Raji (cell line): ENCODE measurements around the gene ALDH16A1.

Experiments used
- POLR2A ChIP-seq: IDR thresholded peaks from 2 replicates; pipeline ENCODE4 v1.6.1; 2011; ENCODE audit warnings: low read depth, low read length, control low read depth; ENCODE audit not compliant: insufficient read depth

Gene ALDH16A1

DNA sequence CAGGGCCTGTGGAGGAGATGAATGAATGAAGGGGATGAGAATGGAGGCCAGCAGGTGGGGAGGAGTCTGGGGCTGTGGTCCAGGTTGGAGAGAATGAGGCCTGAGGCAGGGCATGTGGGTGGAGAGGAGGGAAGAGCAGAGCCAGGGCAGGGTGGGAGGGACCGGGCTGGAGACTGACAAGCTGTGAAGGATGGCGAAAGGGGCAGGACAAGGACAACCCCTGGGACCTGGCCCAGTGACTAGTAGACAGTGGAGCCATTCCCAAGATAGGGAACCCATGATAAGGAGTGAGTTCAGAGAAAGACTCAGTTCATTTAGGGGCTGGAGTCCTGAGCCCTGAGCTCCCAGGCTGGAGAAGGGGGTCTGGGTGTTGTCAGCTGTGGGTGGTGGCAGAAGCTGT is 32.8 kb upstream of the ALDH16A1 start:
- no peak for TF ChIP-seq POLR2A

DNA sequence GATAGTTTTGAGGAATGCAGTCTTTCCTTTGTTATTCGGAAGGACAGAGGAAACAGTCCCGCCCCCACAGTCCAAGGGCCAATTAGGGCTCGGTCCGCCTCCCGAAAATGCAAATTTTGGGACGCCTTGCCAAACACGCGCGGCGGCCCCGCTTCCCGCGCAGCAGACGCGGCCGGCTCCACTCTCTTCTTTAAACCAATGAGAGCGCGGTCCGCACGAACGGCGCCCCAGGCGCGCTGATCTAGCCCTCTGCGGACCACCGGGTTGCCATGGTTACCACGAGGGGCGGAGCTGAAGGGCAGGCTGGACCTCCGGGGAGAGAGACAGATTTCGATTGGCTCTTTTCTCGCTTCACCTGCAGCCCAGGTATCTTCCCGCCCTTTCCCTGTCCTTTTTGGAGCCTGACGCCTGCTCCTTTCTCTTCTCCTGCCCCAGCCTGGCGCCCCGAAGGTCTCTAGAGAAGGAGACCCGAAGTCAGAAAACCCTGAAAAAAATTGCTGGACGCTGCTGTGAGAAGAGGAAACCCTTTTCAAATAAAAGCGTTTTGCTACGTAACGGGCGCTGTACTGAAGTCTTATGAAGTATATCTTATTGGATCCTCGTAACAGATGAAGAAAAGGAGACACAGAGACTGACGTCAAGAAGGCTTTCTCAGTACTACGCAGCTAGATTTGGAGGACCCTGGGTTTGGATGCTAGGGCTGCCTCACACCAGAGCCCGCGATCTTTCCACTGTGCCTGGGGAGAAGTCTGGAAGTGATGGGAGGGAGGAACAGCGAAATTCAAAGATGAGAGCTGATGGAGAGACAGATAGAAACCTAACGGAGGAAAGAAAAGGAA is 31.8 kb upstream of the ALDH16A1 start:
- TF ChIP-seq POLR2A: no peak

DNA sequence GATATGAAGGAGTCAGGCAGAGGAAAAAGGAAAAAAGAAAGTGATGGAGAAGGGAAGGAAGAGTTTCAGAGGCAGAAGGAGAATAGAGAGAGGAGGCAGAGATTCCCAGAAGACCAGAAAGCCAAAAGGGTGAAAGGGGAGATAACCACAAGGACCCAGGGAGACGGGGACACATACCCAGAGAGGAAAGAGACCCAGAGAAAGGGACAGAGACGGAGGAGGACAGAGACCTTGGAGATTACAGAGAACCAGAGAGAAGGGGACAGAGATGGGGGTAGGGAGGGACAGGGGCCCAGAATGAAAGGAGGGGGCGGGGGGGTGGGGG is 31.2 kb upstream of the ALDH16A1 start:
- no peak for TF ChIP-seq POLR2A

DNA sequence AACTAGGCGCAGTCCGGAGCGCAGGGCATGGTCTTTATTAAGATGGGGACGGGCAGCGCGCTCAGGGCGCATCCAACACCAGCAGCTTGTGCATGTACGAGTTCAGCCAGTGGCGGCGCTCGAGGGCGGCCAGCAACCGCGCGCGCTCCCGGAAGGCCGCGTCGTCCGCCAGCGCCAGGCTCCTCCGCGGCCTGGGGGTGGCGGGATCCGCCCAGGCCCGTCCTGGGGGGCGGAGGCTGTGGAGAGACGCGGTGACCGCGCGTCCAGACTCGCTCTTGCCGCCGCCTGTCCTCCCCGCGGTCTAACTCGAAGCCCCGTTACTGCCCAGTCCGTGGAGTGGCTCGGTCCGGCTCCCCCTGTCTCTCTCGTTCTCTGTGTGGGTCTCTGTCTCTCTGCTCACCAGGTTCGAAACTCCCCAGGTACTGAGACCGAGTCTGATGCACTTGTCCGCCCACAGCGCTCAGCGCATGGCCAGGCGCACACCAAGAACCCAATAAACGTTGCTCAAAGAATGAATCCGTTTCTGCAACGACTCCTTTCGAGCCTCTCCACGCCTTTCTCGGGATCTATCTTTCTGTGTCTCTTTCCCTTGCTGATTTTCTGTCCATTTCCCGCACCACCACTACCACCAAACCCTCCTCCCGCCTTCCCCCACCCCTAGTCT is 30.5 kb upstream of the ALDH16A1 start:
- no peak for TF ChIP-seq POLR2A

DNA sequence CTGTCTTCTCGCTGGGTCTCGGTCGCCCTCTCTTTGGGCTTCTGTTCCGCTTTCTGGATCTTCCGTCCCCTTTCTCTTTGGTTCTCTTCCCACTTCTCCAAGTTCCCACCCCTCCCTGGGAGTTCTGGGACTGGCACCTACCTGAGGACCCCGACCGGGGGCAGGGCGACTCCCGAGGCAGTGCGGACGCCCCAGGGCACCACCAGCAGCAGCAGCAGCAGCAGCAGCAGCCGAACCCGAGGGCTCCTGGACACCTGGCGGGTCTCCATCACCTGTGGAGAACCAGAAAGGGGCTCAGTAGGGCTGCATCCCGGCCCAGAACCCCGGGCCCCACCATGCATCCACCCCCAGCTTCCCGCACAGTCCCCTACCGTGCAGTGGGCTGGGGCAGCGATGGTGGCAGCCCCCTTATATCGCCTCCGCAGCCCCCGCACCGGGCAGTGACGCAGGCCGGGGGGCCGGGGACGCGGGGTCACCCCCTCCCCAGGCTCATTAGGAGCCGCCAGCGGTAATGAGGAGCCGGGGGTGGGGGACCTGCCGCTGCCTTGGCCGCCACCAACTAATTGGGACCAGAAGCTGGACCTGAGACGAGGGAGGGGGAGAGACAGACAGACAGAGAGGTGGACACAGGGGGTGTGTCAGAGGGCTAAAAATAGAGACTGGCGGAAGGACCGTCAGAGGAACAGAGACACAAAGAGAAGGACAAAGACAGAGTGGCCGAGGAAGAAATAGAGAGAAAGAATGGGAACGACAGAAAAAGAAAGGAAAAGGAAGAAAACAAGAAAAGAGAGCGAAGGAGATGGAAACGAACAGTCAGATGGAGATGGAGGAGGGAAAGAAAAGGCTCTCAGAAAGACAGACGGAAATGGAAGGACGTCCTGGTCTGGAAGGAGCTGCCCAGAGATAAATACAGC is 29.7 kb upstream of the ALDH16A1 start, which contains the start of gene PTH2:
Gene PTH2 (minus strand): TSS at position 371 of the 914 bp plus-strand sequence. CDS start 102 bp downstream, at position 269.
- no peak for TF ChIP-seq POLR2A

DNA sequence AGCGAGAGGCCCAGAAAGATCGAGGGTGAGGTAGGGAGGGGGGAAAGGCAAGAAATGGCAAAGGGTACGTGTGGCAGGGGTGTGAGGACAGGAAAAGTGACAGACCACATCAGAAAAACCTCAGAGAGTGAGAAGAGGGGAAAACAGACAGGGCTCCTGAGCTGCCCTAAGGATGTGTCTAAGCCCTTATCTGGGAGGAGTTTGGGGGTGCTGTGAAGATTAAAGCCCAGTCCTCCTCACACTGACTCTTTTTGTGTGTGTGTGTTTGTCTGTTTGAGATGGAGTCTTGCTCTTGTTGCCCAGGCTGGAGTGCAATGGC is 29.1 kb upstream of the ALDH16A1 start:
- no peak for TF ChIP-seq POLR2A

DNA sequence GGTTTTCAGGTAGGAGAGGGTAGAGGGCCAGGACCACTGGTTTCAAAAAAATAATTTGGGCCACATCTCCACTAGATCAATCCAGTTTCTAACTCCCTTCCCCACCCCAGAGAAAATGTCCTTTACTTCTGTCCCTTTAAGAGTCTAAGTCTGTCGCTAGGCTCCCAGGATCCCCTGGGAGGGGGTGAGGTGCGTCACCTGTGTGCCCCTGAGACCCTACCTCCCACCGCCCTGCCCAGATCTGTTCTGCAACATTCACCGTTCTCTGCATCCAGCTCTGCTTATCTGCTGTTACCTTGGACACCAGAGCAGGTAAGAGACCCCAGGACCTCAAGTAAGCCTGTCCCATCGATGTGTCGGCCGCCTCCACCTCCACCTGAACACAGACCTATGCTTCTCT is 27.8 kb upstream of the ALDH16A1 start, which contains the start of gene GFY:
Gene GFY (plus strand): TSS at position 211 of the 400 bp plus-strand sequence. CDS start 1,043 bp downstream, outside the sequence.
- TF ChIP-seq POLR2A: no peak

DNA sequence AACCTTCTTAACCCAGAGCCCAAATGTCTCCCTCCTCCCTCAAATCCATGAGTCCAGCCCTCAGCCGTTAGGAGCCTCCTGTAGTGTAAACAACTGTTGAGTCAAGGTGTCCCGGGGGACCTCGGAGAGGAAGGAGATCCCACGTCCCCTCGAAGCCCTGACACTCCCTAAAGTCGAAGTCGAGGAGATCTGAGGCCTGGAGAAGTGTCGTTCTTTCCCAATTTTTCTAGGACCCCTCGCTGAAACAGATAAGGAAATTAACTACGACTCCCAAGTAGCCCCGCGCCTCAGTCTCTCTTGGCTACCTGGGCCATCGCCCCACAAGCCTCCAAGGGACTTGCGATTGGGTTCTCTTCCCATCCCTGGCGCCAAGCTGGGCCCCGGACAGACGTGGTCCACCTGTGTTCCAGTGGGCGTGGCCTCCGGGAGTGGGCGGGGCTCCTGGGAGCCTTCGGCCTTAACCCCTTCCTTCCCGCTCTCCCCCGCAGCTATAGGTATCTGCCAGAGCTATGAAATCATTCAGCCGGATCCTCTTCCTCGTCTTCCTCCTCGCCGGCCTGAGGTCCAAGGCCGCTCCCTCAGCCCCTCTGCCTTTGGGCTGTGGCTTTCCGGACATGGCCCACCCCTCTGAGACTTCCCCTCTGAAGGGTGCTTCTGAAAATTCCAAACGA is 27.0 kb upstream of the ALDH16A1 start:
- TF ChIP-seq POLR2A: no peak

DNA sequence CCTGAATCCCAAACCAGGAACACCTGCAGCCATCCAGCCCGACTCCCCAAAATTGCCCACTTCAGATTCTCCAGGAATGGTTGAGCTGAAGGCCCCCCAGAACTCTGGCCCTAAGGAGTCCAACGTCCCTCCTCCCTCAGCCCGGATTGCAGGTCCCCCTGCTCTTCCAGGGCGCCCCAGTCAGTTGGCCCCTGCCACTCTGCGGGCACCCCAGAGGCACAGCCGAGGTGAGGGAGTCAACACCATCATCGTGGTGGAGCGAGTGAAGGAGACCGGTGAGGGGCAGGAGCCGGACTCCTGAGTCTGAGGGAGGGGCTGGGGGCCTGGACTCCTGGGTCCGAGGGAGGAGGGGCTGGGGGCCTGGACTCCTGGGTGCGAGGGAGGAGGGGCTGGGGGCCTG is 25.7 kb upstream of the ALDH16A1 start:
- no peak for TF ChIP-seq POLR2A

DNA sequence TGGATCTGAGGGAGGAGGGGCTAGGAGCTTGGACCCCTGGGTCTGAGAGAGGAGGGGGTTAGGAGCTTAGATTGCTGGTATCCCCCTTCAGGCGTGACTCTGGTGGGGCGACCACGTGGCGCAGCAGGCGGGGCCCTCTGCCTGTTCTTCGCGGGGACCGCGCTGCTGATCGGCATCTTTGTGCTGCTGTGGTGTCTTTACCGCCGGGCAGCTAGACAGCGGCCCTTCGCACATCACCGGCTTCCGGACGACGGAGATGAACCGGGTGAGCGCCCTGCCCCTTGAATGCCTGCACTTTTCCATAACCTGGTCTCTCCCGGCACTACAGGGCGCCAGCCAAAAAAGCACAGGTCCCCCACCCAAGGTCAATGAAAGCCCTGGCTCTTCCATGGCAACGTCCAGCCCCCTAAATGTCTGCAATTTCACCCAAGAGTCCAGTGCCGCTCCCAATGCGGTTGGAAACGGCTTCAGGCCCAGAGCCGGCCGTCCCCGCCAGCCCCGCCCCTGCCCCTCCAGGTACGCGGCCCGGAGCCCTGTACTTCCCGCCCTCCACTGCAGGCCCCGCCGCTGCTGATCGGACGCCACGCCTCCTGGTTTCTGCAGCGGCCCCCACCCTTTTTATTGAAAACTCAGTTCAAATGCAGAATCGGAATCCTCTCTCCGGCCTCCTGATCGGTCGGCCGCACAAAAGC is 25.0 kb upstream of the ALDH16A1 start:
- TF ChIP-seq POLR2A: no peak

DNA sequence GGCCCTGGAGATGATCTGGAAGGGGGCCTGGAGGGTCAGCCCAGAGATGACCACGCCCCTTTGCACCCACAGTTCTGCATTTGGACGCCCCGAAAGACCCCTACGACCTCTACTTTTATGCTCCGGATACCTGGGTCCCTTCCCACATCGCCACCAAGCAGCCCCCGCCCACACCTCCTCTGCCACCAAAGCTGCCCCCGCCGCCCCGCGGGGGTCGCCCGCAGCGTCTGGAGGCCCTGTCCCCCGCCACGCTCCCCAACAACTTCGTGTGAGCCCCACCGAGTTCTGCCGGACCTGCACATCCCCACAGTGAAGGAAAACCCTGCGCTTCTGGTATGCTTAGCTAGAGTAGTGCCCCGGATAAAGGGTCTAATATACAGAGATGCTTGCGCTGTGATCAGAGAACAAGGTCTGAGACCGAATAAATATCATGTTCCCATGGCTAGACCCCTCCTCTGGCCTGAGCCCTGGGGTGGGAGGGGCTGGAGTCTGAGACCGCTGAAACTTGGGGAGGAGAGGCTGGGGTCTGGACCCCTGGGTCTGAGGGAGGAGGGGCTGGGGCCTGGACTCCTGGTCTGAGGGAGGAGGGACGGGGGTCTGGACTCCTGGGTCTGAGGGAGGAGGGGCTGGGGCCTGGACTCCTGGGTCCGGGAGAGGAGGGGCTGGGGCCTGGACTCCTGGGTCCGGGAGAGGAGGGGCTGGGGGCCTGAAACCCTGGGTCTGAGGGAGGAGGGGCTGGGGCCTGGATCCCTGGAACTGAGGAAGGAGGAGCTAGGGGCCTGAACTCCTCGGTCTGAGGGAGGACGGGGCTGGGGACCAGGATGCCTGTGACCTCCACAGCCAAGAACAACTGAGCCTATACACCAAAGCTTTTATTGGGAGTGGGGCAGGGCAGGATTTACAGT is 24.2 kb upstream of the ALDH16A1 start:
- TF ChIP-seq POLR2A: no peak

DNA sequence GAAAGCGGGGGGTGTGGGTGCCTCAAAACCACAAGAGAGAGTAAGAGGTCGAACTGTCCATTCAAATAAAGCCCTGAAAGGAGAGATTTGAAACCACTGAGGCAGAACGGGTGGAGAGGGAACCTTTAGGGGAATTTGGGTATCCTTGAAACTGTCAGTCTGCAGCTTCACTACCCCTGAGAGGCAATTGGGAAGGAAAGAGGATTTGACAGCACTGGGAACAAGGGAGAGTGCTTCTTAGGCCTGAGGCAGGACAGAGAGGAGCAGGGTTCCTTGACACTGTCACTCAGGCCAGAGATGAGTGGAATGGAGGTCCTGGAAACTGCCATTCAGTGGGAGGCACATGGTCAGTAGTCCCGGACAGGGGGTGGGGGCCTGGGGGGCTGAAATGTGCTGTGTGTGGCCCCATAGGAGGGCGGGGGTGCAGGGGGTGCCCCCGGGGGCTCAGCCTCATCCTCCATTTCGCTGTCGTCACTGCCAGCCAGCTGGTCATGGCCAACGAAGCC is 22.8 kb upstream of the ALDH16A1 start:
- TF ChIP-seq POLR2A: no peak

DNA sequence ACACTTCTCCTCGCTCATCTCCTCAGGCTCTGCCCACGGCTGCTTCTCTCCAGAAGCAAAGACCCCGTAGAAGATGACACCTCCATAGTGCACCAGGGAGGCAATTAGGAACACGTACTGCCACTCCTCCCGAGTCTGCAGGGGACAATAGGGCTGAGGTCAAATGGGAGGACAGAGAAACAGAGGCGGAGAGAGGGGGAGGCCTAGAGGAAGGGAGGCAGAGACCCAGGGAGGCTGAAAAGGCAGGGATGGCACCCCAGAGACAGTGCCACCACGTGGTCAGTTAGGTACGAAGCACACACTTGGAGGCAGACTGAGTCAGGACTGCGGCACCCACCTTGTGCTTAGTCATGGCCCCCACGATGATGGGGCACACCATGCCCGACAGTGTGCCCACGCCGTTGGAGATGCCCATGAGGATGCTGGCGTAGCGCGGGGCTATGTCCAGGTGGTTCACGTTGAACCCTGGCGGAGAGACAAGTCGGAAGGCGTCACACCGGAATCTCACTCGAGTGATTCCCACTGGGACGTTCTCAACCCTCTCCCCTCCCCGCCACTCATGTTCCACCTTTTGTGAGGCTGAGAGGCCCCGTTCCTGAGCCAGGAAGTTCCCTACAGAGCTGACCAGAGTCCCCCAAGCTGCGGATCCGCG is 22.2 kb upstream of the ALDH16A1 start:
- TF ChIP-seq POLR2A: no peak
